Retinal pigment epithelial cell (primary cell): Measurements from ENCODE around the gene CTCFL.

Source experiments
- DNase-seq: peaks from one replicate; pipeline ENCODE4 v3.0.0-alpha.2; 2010; ENCODE audit warnings: low read depth
- H3K4me3 ChIP-seq: 2 replicates; pipeline ENCODE4 v1.5.1; 2011; ENCODE audit warnings: mild to moderate bottlenecking, low read length, control low read depth, moderate library complexity
- CTCF ChIP-seq: conservative IDR thresholded peaks from 2 replicates; pipeline ENCODE4 v1.5.1; 2011; ENCODE audit warnings: low read depth, low read length, control low read depth, inconsistent platforms

Gene CTCFL

GRCh38 chr20:57478176-57478575 lies 46.8 kb downstream of the CTCFL start:
- no peak for TF ChIP-seq CTCF
- no peak for DNase-seq
- H3K4me3 ChIP-seq = no peak overlapping the region

GRCh38 chr20:57476641-57477461 lies 48.1 kb downstream of the CTCFL start:
- TF ChIP-seq CTCF = no peak
- DNase-seq = no peak
- H3K4me3 ChIP-seq = no peak overlapping the region

- no peak for TF ChIP-seq CTCF
- no peak overlapping the region for H3K4me3 ChIP-seq
- no peak for DNase-seq
Measured at GRCh38 chr20:57476084-57476526, 48.8 kb downstream of the CTCFL start.

- H3K4me3 ChIP-seq = no peak overlapping the region
- no peak for TF ChIP-seq CTCF
- no peak for DNase-seq
Measured at GRCh38 chr20:57475388-57476083, 49.4 kb downstream of the CTCFL start.

DNA sequence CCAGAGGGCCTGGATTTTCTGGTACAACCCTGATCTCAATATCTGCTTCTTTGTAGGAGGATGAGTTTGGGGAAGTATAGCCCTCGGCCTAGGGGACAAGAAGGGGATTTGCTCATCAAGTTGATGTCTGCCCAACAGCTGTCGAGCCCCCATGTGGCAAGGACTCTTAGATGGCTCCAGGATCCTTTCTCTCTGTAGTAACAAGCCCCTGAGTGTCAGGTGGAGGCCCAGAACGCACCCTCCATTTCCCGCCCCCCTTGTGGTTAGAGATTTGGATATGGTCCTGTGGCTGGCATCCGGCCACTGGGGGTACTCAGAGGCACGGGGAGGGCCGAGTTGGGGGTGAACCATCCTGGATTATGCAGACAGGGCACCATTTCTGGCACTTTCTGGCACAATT lies 50.1 kb downstream of the CTCFL start:
- no peak for DNase-seq
- no peak for TF ChIP-seq CTCF
- H3K4me3 ChIP-seq = no peak overlapping the region

DNA sequence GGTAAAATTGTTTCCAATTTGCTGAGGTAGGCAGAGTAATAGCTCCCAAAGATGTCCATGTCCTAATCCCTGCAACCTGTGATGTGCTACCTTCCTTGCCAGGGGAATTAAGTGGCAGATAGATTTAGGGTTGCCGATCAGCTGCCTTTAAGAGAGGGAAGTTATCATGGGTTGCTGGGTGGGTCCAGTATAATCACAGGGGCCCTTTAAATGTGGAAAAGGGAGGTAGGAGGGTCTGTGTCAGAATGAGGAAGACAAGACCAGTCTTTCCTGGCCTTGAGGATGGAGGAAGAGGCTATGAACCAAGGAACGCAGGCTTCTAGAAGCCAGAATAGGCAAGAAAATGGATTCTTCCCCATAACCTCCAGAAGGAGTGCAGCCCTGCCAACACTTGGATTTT lies 50.7 kb downstream of the CTCFL start:
- DNase-seq = no peak

More for the DNA sequence above, 50.7 kb downstream of the CTCFL start:
- TF ChIP-seq CTCF = no peak
- H3K4me3 ChIP-seq = no peak overlapping the region
